Right atrium auricular region (tissue), 2 donors: ENCODE results near the gene AGXT2. TPM values are rescaled to one million over a fixed set of nuclear protein-coding genes. Genes with fewer than 3 reads are reported as not detected.
A peak's percentile ranks its signal among the peaks of the same experiment; 100 is the strongest.

Experiments
- DNase-seq: peaks from one replicate; pipeline ENCODE4 v3.0.0-alpha.2; 2019; ENCODE audit warnings: low spot score
- H3K27ac ChIP-seq, 2 donors: fragments of 200-600 bp; sonication (generic); 1 replicate in 1 of 2; 2 replicates in 1 of 2; pipeline ENCODE4 v1.5.1; 2016 to 2019
- H3K27me3 ChIP-seq, 2 donors: fragments of 200-600 bp; sonication (generic); one replicate each; pipeline versions ENCODE4 v1.5.1 to v1.6.0; 2017 to 2019
- H3K36me3 ChIP-seq: fragments of 200-600 bp; sonication (generic); one replicate; pipeline ENCODE4 v1.5.1; 2016
- H3K4me1 ChIP-seq, 2 donors: fragments of 200-600 bp; sonication (generic); one replicate each; pipeline versions ENCODE4 v1.5.1 to v1.6.0; 2017 to 2019
- H3K4me3 ChIP-seq, 2 donors: fragments of 200-600 bp; sonication (generic); 1 replicate in 1 of 2; 2 replicates in 1 of 2; pipeline ENCODE4 v1.5.1; 2017 to 2019; ENCODE audit warnings: mild to moderate bottlenecking in 1 of 2, moderate library complexity in 1 of 2
- H3K9me3 ChIP-seq, 2 donors: fragments of 200-600 bp; sonication (generic); one replicate each; pipeline ENCODE4 v1.5.1; 2019
- total RNA-seq, 2 donors: library from RNA; depleted of rRNA; stranded (reverse); fragments of >200 nt; gene quantifications; one replicate each; pipeline ENCODE4 v1.1.0, GENCODE V29; 2016
- TF ChIP-seq, protein P1 (sequence below), 2 donors: fragments of 200-600 bp; sonication (generic); IDR thresholded peaks; one replicate each; pipeline ENCODE4 v1.5.1; 2019; ENCODE audit warnings: antibody characterized with exemption in 2 of 2

AGXT2 gene
- total RNA-seq, 2 donors from 2014 or later = not detected

DNA sequence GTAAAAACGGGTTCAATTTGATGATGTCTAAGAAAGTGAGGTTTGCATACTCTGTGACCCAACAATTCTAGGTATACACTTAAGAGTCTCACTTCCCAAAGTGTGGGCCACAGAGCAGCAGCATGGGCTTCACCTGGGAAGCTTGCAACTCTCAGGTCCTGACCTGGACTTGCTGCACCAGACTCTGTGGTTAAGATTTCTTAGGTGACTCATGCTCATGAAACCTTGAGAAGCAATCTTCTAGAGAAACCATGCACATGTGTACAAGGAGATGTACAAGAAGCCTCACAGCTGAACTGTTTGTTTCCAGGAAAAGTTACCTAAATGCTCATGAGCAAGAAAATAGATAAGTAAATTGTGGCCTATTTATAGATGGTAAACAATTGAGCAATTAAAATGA is 88.4 kb downstream of the AGXT2 start:
- TF ChIP-seq, protein P1, sequence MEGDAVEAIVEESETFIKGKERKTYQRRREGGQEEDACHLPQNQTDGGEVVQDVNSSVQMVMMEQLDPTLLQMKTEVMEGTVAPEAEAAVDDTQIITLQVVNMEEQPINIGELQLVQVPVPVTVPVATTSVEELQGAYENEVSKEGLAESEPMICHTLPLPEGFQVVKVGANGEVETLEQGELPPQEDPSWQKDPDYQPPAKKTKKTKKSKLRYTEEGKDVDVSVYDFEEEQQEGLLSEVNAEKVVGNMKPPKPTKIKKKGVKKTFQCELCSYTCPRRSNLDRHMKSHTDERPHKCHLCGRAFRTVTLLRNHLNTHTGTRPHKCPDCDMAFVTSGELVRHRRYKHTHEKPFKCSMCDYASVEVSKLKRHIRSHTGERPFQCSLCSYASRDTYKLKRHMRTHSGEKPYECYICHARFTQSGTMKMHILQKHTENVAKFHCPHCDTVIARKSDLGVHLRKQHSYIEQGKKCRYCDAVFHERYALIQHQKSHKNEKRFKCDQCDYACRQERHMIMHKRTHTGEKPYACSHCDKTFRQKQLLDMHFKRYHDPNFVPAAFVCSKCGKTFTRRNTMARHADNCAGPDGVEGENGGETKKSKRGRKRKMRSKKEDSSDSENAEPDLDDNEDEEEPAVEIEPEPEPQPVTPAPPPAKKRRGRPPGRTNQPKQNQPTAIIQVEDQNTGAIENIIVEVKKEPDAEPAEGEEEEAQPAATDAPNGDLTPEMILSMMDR (IDR thresholded peaks at IDR 0.05) = no peak
- no peak for DNase-seq
- H3K36me3 ChIP-seq = peaks cover 12% of the 10 kb centered on the region
- no peak overlapping the region for H3K27ac ChIP-seq
- no peaks in the 10 kb centered on the region for H3K9me3 ChIP-seq
- no peak overlapping the region for H3K4me3 ChIP-seq
- H3K27me3 ChIP-seq = no peaks in the 10 kb centered on the region
- H3K4me1 ChIP-seq = no peaks in the 10 kb centered on the region

DNA sequence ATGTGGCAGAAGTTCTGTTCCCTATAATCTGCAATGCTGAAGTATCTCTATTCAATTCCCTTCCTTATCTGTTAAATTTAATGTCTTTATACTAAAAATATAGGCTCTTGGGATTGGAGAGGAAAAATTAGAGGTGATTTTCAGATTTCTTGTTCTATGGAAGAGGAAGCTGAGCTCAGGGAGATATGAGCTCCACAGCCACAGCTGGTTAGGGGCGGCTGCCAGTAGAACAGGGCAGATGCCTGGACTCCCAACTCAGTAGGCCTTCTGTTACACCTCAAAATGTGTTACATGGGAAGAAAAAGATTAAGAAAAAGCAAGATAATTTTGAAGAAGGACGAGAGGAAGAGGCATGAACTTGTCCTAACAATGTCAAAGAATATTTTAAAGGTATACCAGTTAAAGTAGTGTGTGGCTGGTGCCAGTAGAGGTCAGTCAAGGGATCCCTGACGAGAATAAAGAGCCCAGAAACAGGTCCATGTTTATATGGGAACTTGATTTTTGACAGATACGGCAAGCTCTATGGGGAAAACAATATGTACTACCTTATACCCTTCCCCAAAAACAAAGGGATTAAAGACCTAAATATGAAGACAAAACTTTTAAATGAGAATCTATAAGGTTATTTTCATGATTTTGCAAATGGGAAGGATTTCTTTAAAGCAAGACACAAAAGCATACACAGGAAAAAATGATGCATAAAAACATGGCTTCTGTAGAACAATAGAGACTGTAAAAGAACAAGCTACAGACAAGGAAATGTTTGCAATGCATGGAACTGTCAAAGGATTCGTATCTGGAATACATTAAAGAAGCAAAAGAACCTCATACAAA is 89.7 kb downstream of the AGXT2 start:
- H3K4me3 ChIP-seq = no peak overlapping the region
- H3K4me1 ChIP-seq = no peaks in the 10 kb centered on the region
- no peak for DNase-seq
- peak overlapping the region in 1 of 2 donors; percentile 40 for H3K27ac ChIP-seq
- peaks cover 16% of the 10 kb centered on the region for H3K36me3 ChIP-seq
- H3K9me3 ChIP-seq = no peaks in the 10 kb centered on the region
- no peaks in the 10 kb centered on the region for H3K27me3 ChIP-seq
- TF ChIP-seq, protein P1 (IDR thresholded peaks at IDR 0.05) = peak in 1 of 2 donors; percentile 61

DNA sequence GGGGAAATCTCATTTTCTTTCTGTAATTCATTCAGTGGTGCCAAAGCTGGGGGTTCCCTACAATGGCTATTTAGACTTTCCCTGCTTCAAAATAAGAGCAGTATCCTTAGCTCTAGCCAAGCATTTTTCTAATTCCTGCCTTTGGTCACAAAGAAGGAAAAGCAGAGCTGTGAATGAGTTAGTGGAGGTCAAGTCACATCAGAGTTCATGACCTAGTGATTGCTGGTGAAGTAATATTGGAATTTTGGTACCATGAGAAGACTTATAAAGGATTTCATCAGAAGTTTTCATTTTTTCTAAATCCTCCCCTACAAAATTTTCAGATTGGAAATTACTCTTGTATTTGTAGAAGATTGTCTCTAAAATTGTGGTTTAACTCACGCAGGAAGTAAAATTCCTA is 90.4 kb downstream of the AGXT2 start:
- Histone ChIP-seq H3K36me3 (peaks cover 17% of the 10 kb centered on the region), H3K4me1 (no peaks in the 10 kb centered on the region), H3K4me3 (no peak overlapping the region), H3K27me3 (no peaks in the 10 kb centered on the region), H3K9me3 (no peaks in the 10 kb centered on the region), H3K27ac (peak overlapping the region in 1 of 2 donors; percentile 40)
- TF ChIP-seq, protein P1 (IDR thresholded peaks at IDR 0.05) = no peak
- no peak for DNase-seq

Other genes starting within 250 kb of the AGXT2 start
- under 1 TPM in 1 of 2 donors, not detected in 1; 0.28 TPM for gene TTC23L, start 208.8 kb downstream of the AGXT2 start, total RNA-seq
- gene RAD1, start 132.4 kb downstream of the AGXT2 start, total RNA-seq = 10 to 100 TPM; 16.6 to 20.1 TPM
- gene BRIX1, start 132.2 kb downstream of the AGXT2 start, total RNA-seq = 10 to 100 TPM in 1 of 2 donors, 1 to 10 TPM in 1; 8.4 to 11.7 TPM
- 10 to 100 TPM; 39.1 to 50.8 TPM for gene DNAJC21, start 118.4 kb downstream of the AGXT2 start, total RNA-seq
- gene PRLR, start 182.5 kb upstream of the AGXT2 start, total RNA-seq = under 1 TPM; 0.15 to 0.31 TPM